Astrocyte (in vitro differentiated cells and primary cell): ENCODE measurements around the gene EMC10. TPM values are rescaled to one million over a fixed set of nuclear protein-coding genes. Genes with fewer than 3 reads are reported as not detected.

ENCODE experiments used
- DNase-seq: peaks from one replicate; pipeline ENCODE4 v3.0.0-alpha.2; 2010; ENCODE audit warnings: low read depth
- FAIRE-seq: peaks from 2 replicates; lab custom pipeline; 2011; peaks lifted over from hg19 to GRCh38; lab: Jason Lieb, UNC
- H2AFZ ChIP-seq: 2 replicates; pipeline ENCODE4 v1.6.0; 2012; ENCODE audit warnings: low read depth, low read length, inconsistent platforms
- H3K27ac ChIP-seq: 2 replicates; pipeline ENCODE4 v1.5.1; 2011; ENCODE audit warnings: low read depth, low read length, inconsistent platforms
- H3K27me3 ChIP-seq: 2 replicates; pipeline ENCODE4 v1.6.0; 2011; ENCODE audit warnings: low read length, inconsistent platforms; ENCODE audit not compliant: insufficient read depth
- H3K36me3 ChIP-seq: 2 replicates; pipeline ENCODE4 v1.5.1; 2011; ENCODE audit warnings: low read length, inconsistent platforms; ENCODE audit not compliant: insufficient read depth
- H3K4me1 ChIP-seq: 2 replicates; pipeline ENCODE4 v1.5.1; 2011; ENCODE audit warnings: low read length, inconsistent platforms; ENCODE audit not compliant: insufficient read depth
- H3K4me2 ChIP-seq: 2 replicates; pipeline ENCODE4 v1.6.0; 2012; ENCODE audit warnings: low read length, inconsistent platforms
- H3K4me3 ChIP-seq: 2 replicates; pipeline ENCODE4 v1.5.1; 2011; ENCODE audit warnings: low read depth, mild to moderate bottlenecking, low read length, inconsistent platforms; ENCODE audit not compliant: insufficient read depth
- H3K79me2 ChIP-seq: 2 replicates; pipeline ENCODE4 v1.6.0; 2012; ENCODE audit warnings: mild to moderate bottlenecking, low read length, inconsistent platforms; ENCODE audit not compliant: insufficient read depth
- H3K9ac ChIP-seq: 2 replicates; pipeline ENCODE4 v1.6.0; 2012; ENCODE audit warnings: mild to moderate bottlenecking, low read length, inconsistent platforms
- H3K9me3 ChIP-seq: 2 replicates; pipeline ENCODE4 v1.5.1; 2012; ENCODE audit warnings: low read depth, mild to moderate bottlenecking, low read length, inconsistent platforms; ENCODE audit not compliant: insufficient read depth
- H4K20me1 ChIP-seq: 2 replicates; pipeline ENCODE4 v1.6.0; 2012; ENCODE audit warnings: low read length, inconsistent platforms; ENCODE audit not compliant: insufficient read depth
- H3K27ac Mint-ChIP-seq: one replicate; pipeline ENCODE4 v1.8.0; 2021; ENCODE audit warnings: mild to moderate bottlenecking, mixed read lengths; ENCODE audit not compliant: unreplicated experiment
- H3K27me3 Mint-ChIP-seq: one replicate; pipeline ENCODE4 v1.8.0; 2021; ENCODE audit warnings: low read depth, mixed read lengths; ENCODE audit not compliant: unreplicated experiment
- H3K36me3 Mint-ChIP-seq: one replicate; pipeline ENCODE4 v1.8.0; 2021; ENCODE audit warnings: low read depth, mixed read lengths; ENCODE audit not compliant: unreplicated experiment
- H3K4me1 Mint-ChIP-seq: one replicate; pipeline ENCODE4 v1.8.0; 2021; ENCODE audit warnings: low read depth, mixed read lengths; ENCODE audit not compliant: unreplicated experiment
- H3K4me3 Mint-ChIP-seq: one replicate; pipeline ENCODE4 v1.8.0; 2021; ENCODE audit warnings: mild to moderate bottlenecking, moderate library complexity, mixed read lengths; ENCODE audit not compliant: unreplicated experiment
- H3K9me3 Mint-ChIP-seq: one replicate; pipeline ENCODE4 v1.8.0; 2021; ENCODE audit warnings: mild to moderate bottlenecking, mixed read lengths; ENCODE audit not compliant: unreplicated experiment
- EZH2 ChIP-seq: IDR thresholded peaks from 2 replicates; pipeline ENCODE4 v1.6.1; 2012; ENCODE audit warnings: mild to moderate bottlenecking, low read length, inconsistent platforms; ENCODE audit not compliant: insufficient read depth
- total RNA-seq: library from RNA; stranded (reverse); gene quantifications from 2 replicates; pipeline ENCODE4 v1.2.1, GENCODE V29; 2021
- TF ChIP-seq, protein P1 (sequence below): IDR thresholded peaks from 2 replicates; pipeline ENCODE4 v1.5.1; 2011; ENCODE audit warnings: low read depth, mild to moderate bottlenecking, inconsistent platforms, low read length, moderate library complexity; ENCODE audit not compliant: insufficient read depth

Gene EMC10
- total RNA-seq, 1 donor from 2014 or later = not detected

DNA sequence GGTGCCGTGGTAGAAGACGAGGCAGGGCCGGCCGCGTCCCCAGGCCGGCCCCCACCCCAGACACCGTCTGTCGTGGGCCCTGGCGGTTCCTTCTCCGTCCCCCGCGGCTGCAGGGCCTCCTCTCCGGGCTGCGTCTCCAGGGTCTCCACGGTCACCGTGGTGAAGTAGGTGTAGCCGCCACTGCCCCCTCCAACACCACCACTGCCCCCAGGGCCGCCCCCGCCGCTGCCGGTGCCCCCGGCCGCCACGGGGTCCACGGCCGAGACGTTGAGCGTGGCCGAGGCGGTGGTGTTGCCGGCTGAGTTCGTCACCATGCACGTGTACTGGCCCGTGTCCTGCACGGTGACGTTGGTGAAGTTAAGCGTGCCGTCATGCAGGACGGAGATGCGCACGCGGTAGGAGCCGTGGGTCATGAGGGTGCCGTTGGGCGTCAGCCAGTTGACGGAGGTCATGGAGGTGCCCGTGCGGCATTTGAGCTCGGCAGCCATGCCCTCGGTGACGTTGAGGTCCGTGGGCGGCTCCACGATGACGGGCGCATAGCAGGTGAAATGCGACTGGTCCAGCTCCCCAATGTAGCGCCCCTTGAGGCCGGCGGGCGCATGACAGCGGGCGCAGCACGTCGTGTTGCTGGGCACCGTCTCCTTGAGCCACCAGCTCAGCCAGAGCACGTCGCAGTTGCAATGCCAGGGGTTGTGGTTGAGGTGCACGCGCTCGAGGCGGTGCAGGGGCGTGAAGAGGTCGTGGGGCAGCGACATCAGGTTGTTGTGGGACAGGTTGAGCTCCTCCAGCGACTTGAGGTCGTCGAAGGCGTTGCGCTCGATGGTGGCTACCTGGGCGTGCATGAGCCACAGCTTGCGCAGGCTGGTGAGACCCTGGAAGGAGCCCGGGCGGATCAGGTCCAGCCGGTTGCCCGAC is 42.0 kb downstream of the EMC10 start:
- no peaks in the 10 kb centered on the region for H3K27me3 Mint-ChIP-seq
- no peaks in the 10 kb centered on the region for H3K36me3 Mint-ChIP-seq
- H3K4me3 ChIP-seq = no peak overlapping the region
- no peaks in the 10 kb centered on the region for H3K4me1 Mint-ChIP-seq
- H2AFZ ChIP-seq = no peak overlapping the region
- H3K4me2 ChIP-seq = no peak overlapping the region
- no peaks in the 10 kb centered on the region for H3K27me3 ChIP-seq
- H3K9ac ChIP-seq = no peak overlapping the region
- peaks cover 12% of the 10 kb centered on the region for H3K9me3 Mint-ChIP-seq
- TF ChIP-seq, protein P1, sequence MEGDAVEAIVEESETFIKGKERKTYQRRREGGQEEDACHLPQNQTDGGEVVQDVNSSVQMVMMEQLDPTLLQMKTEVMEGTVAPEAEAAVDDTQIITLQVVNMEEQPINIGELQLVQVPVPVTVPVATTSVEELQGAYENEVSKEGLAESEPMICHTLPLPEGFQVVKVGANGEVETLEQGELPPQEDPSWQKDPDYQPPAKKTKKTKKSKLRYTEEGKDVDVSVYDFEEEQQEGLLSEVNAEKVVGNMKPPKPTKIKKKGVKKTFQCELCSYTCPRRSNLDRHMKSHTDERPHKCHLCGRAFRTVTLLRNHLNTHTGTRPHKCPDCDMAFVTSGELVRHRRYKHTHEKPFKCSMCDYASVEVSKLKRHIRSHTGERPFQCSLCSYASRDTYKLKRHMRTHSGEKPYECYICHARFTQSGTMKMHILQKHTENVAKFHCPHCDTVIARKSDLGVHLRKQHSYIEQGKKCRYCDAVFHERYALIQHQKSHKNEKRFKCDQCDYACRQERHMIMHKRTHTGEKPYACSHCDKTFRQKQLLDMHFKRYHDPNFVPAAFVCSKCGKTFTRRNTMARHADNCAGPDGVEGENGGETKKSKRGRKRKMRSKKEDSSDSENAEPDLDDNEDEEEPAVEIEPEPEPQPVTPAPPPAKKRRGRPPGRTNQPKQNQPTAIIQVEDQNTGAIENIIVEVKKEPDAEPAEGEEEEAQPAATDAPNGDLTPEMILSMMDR = no peak
- no peak for TF ChIP-seq EZH2
- no peaks in the 10 kb centered on the region for H3K36me3 ChIP-seq
- H3K79me2 ChIP-seq = no peaks in the 10 kb centered on the region
- H4K20me1 ChIP-seq = no peaks in the 10 kb centered on the region
- no peaks in the 10 kb centered on the region for H3K4me1 ChIP-seq
- H3K27ac ChIP-seq = no peak overlapping the region
- no peak overlapping the region for H3K4me3 Mint-ChIP-seq
- DNase-seq (no peak), FAIRE-seq (no peak)
- H3K9me3 ChIP-seq = peaks cover 4% of the 10 kb centered on the region
- no peak overlapping the region for H3K27ac Mint-ChIP-seq

DNA sequence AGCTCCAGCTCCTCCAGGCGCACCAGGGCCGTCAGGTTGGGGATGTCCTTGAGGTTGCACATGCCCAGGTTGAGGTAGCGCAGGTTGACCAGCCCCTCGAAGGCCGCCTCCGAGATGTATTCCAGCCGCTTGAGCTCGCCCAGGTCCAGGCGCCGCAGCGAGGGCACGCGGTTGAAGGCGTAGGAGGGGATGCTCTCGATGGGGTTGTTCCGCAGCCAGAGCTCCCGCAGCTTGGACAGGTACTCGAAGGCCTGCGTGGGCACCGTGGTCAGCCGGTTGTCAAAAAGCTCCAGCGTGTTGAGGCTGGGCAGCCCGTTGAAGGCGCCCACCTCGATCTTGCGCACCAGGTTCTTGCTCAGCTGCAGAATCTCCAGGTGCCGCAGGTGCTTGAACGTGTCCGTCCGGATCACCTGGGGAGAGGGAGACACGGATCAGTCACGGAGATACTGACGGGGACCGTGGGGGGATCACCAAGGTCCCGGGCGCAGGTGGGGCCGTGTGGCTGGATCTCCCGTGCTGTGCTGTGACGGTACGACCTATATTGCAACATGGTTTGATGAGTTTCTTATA is 42.8 kb downstream of the EMC10 start:
- H3K9ac ChIP-seq = no peak overlapping the region
- TF ChIP-seq, protein P1 = no peak
- TF ChIP-seq EZH2 = no peak
- H3K9me3 ChIP-seq = peaks cover 4% of the 10 kb centered on the region
- Mint-ChIP-seq H3K27ac (no peak overlapping the region), H3K36me3 (no peaks in the 10 kb centered on the region), H3K4me1 (no peaks in the 10 kb centered on the region), H3K9me3 (peaks cover 10% of the 10 kb centered on the region), H3K4me3 (no peak overlapping the region), H3K27me3 (no peaks in the 10 kb centered on the region)
- H3K79me2 ChIP-seq = no peaks in the 10 kb centered on the region
- H3K27me3 ChIP-seq = no peaks in the 10 kb centered on the region
- no peak overlapping the region for H2AFZ ChIP-seq
- no peak overlapping the region for H3K27ac ChIP-seq
- no peaks in the 10 kb centered on the region for H3K4me1 ChIP-seq
- FAIRE-seq = no peak
- no peaks in the 10 kb centered on the region for H4K20me1 ChIP-seq
- H3K36me3 ChIP-seq = no peaks in the 10 kb centered on the region
- no peak overlapping the region for H3K4me2 ChIP-seq
- no peak overlapping the region for H3K4me3 ChIP-seq
- DNase-seq = no peak
